Measurements from ENCODE around the gene CDON.

- TF ChIP-seq CTCF (IDR thresholded peaks at IDR 0.05) (no peak), POLR2A (IDR thresholded peaks at IDR 0.05) (no peak)
These were observed 138.2 kb downstream of the CDON start for GRCh38 chr11:125924384-125925007.
